ENCODE data around the gene GIGYF2. TPM values are rescaled to one million over a fixed set of nuclear protein-coding genes. Genes with fewer than 3 reads are reported as not detected.

GIGYF2 gene
- total and polyA plus RNA-seq, 5 donors from 2014 or later, result 15.2 to 75.6 (median 19.3) TPM

DNA sequence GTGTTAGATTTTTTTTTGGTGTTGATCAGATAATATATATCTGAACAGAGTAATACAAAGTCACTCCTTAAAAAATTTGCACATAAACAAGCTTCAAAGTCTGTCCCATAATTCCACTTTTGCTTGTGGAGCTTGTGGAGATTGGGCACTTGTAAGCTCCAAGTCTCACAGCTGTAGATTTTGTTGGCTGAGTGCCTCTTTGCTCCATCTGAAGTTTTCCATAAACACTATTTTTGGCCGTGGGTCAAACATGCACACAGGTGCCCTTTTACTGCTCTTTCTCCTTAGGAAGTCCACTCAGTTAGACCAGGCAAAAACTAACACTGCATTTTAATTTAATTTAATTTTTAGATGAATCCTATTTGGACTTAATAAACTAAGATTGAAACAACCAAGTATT lies 82.8 kb downstream of the GIGYF2 start:
- no peaks in the 10 kb centered on the region for H3K4me1 ChIP-seq (ENCODE audit: control insufficient read depth, insufficient read depth, low read length, poor library complexity, severe bottlenecking)
- DNase-seq, result no peak
- no peak overlapping the region for H3K4me3 ChIP-seq (ENCODE audit: low read depth, low read length)
- Mint-ChIP-seq H3K27ac (no peak overlapping the region), H3K4me1 (peaks cover 8 to 20% (median 14%) of the 10 kb centered on the region in 4 donors), H3K4me3 (no peak overlapping the region), H3K27me3 (no peaks in the 10 kb centered on the region), H3K36me3 (peaks cover 25% of the 10 kb centered on the region), H3K9me3 (no peaks in the 10 kb centered on the region)
- no peaks in the 10 kb centered on the region for H3K27me3 ChIP-seq (ENCODE audit: control insufficient read depth, insufficient read depth, low read length)
- no peaks in the 10 kb centered on the region for H3K9me3 ChIP-seq (ENCODE audit: control insufficient read depth in 2 of 2, low read length in 2 of 2)
- no peak overlapping the region for H3K27ac ChIP-seq (ENCODE audit: insufficient read depth, low read length, poor library complexity, severe bottlenecking)
- ATAC-seq (ENCODE audit: low read depth in 2 of 2), result no peak
- peaks cover 17% of the 10 kb centered on the region for H3K36me3 ChIP-seq (ENCODE audit: control insufficient read depth, insufficient read depth, low read length)

DNA sequence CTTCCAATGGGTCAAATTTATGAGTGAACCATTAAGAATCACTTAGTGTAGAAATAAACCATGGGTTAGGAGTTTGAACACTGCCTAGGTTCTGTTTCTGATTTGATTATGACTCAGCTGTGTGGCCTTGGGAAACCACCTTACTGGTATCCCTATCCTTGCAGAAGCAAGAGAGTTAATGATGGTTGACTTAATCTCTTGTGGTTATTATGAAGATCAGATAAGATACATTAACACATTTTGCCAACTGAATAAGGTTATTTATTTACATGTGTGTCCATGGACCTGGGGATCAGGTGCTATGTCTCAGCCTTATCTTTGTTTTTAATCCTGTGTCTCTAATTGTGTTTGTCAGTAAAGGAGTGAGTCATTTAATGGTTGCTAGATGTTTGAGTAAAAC lies 84.6 kb downstream of the GIGYF2 start:
- Histone ChIP-seq H3K4me1 (ENCODE audit: control insufficient read depth, insufficient read depth, low read length, poor library complexity, severe bottlenecking) (no peaks in the 10 kb centered on the region), H3K27ac (ENCODE audit: insufficient read depth, low read length, poor library complexity, severe bottlenecking) (peak overlapping the region; percentile 65), H3K36me3 (ENCODE audit: control insufficient read depth, insufficient read depth, low read length) (peaks cover 16% of the 10 kb centered on the region), H3K27me3 (ENCODE audit: control insufficient read depth, insufficient read depth, low read length) (no peaks in the 10 kb centered on the region), H3K4me3 (ENCODE audit: low read depth, low read length) (no peak overlapping the region), H3K9me3 (ENCODE audit: control insufficient read depth in 2 of 2, low read length in 2 of 2) (no peaks in the 10 kb centered on the region)
- Mint-ChIP-seq H3K4me3 (no peak overlapping the region), H3K4me1 (peaks cover 5 to 20% (median 12%) of the 10 kb centered on the region in 4 donors), H3K27me3 (no peaks in the 10 kb centered on the region), H3K9me3 (no peaks in the 10 kb centered on the region), H3K27ac (peak overlapping the region in 2 of 3 donors; percentile 20 to 70), H3K36me3 (peaks cover 23% of the 10 kb centered on the region)
- ATAC-seq (ENCODE audit: low read depth in 2 of 2) (peak; percentile 80 to 81), DNase-seq (peak in 2 of 3 donors; percentile 4 to 55)

DNA sequence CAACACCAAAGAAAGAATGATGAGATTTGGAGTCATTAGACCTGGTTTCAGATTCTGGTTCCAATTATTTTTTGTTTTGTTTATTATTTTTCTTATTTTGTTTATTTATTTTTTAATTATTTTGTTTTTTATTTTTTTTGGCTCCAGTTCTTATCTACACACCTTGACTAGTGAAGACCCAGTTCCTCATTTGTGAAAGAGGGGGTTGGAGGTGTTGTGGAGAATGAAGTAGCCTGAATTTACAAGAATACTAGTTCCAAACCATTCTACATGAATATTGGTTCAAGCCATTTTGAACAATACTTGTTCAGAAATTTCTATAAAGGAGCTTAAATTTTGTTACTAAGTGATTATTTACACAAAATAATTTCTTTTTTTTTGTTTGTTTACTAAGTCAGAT lies 86.1 kb downstream of the GIGYF2 start:
- H3K9me3 Mint-ChIP-seq, result no peaks in the 10 kb centered on the region
- ATAC-seq (ENCODE audit: low read depth in 2 of 2) (no peak), DNase-seq (no peak)
- peaks cover 35% of the 10 kb centered on the region for H3K36me3 Mint-ChIP-seq
- Histone ChIP-seq H3K27me3 (ENCODE audit: control insufficient read depth, insufficient read depth, low read length) (no peaks in the 10 kb centered on the region), H3K4me3 (ENCODE audit: low read depth, low read length) (no peak overlapping the region), H3K4me1 (ENCODE audit: control insufficient read depth, insufficient read depth, low read length, poor library complexity, severe bottlenecking) (no peaks in the 10 kb centered on the region), H3K9me3 (ENCODE audit: control insufficient read depth in 2 of 2, low read length in 2 of 2) (no peaks in the 10 kb centered on the region), H3K27ac (ENCODE audit: insufficient read depth, low read length, poor library complexity, severe bottlenecking) (no peak overlapping the region), H3K36me3 (ENCODE audit: control insufficient read depth, insufficient read depth, low read length) (peaks cover 25% of the 10 kb centered on the region)
- H3K27ac Mint-ChIP-seq, result no peak overlapping the region
- H3K4me1 Mint-ChIP-seq, result peaks cover 10 to 31% (median 15%) of the 10 kb centered on the region in 4 donors
- no peak overlapping the region for H3K4me3 Mint-ChIP-seq
- H3K27me3 Mint-ChIP-seq, result no peaks in the 10 kb centered on the region

DNA sequence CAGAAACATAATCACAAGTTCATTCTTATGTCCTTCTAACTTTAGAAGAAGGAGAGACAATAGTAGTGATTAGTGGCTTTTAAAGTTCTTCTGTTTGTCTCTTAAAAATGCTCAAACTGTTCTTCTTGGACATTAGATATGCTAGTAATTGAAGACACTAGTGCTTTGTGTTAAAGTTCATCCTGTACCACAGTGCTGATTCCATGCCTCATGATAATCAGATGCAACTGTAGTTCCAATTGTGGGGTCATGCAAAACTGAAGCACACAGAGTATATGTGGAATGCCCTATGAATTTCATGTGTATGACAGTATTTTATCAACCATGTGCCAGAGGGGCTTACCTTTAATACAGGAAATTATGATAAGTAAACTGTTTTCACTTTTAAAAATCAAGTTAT lies 90.7 kb downstream of the GIGYF2 start:
- H3K4me1 Mint-ChIP-seq, result peaks cover 3 to 15% (median 7%) of the 10 kb centered on the region in 4 donors
- ATAC-seq (ENCODE audit: low read depth in 2 of 2), result no peak
- H3K4me3 Mint-ChIP-seq, result no peak overlapping the region
- DNase-seq, result no peak
- Histone ChIP-seq H3K27me3 (ENCODE audit: control insufficient read depth, insufficient read depth, low read length) (no peaks in the 10 kb centered on the region), H3K4me1 (ENCODE audit: control insufficient read depth, insufficient read depth, low read length, poor library complexity, severe bottlenecking) (no peaks in the 10 kb centered on the region), H3K4me3 (ENCODE audit: low read depth, low read length) (no peak overlapping the region), H3K27ac (ENCODE audit: insufficient read depth, low read length, poor library complexity, severe bottlenecking) (no peak overlapping the region), H3K36me3 (ENCODE audit: control insufficient read depth, insufficient read depth, low read length) (peaks cover 67% of the 10 kb centered on the region), H3K9me3 (ENCODE audit: control insufficient read depth in 2 of 2, low read length in 2 of 2) (no peaks in the 10 kb centered on the region)
- peaks cover 53% of the 10 kb centered on the region for H3K36me3 Mint-ChIP-seq
- H3K9me3 Mint-ChIP-seq, result no peaks in the 10 kb centered on the region
- H3K27me3 Mint-ChIP-seq, result no peaks in the 10 kb centered on the region
- peak overlapping the region in 2 of 3 donors; percentile 34 to 72 for H3K27ac Mint-ChIP-seq

DNA sequence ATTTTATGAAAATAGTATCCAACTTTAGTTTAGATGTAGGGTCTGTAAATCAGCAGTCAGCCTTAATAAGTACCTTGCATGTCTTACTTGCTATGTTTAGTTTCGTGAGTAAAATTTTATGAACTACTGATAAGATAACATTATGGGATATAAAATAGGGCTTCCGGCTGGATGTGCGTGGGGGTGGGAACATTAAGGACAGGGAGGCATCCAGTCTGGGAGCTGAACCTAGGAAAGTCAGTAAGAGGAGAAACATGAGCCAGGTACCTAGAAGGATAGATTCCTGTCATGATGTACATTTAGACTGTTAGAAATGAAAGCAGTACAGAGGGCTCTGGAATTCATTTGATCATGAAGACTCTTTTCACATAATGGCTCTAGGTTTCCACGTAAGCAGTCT lies 92.0 kb downstream of the GIGYF2 start:
- Histone ChIP-seq H3K4me3 (ENCODE audit: low read depth, low read length) (no peak overlapping the region), H3K27me3 (ENCODE audit: control insufficient read depth, insufficient read depth, low read length) (no peaks in the 10 kb centered on the region), H3K27ac (ENCODE audit: insufficient read depth, low read length, poor library complexity, severe bottlenecking) (no peak overlapping the region), H3K9me3 (ENCODE audit: control insufficient read depth in 2 of 2, low read length in 2 of 2) (no peaks in the 10 kb centered on the region), H3K4me1 (ENCODE audit: control insufficient read depth, insufficient read depth, low read length, poor library complexity, severe bottlenecking) (no peaks in the 10 kb centered on the region), H3K36me3 (ENCODE audit: control insufficient read depth, insufficient read depth, low read length) (peaks cover 80% of the 10 kb centered on the region)
- Mint-ChIP-seq H3K36me3 (peaks cover 50% of the 10 kb centered on the region), H3K27ac (peak overlapping the region in 1 of 3 donors; percentile 5), H3K27me3 (no peaks in the 10 kb centered on the region), H3K4me3 (no peak overlapping the region), H3K4me1 (peaks cover 3 to 12% (median 6%) of the 10 kb centered on the region in 4 donors), H3K9me3 (no peaks in the 10 kb centered on the region)
- DNase-seq (no peak), ATAC-seq (ENCODE audit: low read depth in 2 of 2) (no peak)

DNA sequence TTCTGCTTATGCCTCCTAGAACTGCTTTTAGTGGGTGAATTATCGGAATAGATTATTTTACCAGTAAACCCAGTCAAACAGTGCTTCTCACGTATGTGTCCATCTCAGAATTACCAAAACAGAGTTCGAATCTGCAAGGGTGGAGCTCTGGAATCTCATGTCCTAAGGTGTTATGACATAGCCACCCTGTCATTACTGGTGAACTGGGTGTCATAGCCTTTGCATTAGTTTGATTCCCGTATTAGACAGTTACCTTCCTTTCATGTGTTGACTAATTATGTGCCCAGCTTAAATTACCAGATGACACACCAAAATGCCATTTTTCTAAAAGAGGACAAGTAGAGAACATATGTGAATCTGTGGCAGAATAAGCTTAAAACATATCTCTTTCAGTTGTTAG lies 94.4 kb downstream of the GIGYF2 start:
- ATAC-seq (ENCODE audit: low read depth in 2 of 2) (no peak), DNase-seq (no peak)
- Histone ChIP-seq H3K9me3 (ENCODE audit: control insufficient read depth in 2 of 2, low read length in 2 of 2) (no peaks in the 10 kb centered on the region), H3K4me1 (ENCODE audit: control insufficient read depth, insufficient read depth, low read length, poor library complexity, severe bottlenecking) (no peaks in the 10 kb centered on the region), H3K27me3 (ENCODE audit: control insufficient read depth, insufficient read depth, low read length) (no peaks in the 10 kb centered on the region), H3K27ac (ENCODE audit: insufficient read depth, low read length, poor library complexity, severe bottlenecking) (no peak overlapping the region), H3K36me3 (ENCODE audit: control insufficient read depth, insufficient read depth, low read length) (peaks cover 94% of the 10 kb centered on the region), H3K4me3 (ENCODE audit: low read depth, low read length) (no peak overlapping the region)
- Mint-ChIP-seq H3K27me3 (no peaks in the 10 kb centered on the region), H3K4me3 (no peak overlapping the region), H3K4me1 (peaks cover 3 to 12% (median 6%) of the 10 kb centered on the region in 4 donors), H3K36me3 (peaks cover 66% of the 10 kb centered on the region), H3K9me3 (no peaks in the 10 kb centered on the region), H3K27ac (no peak overlapping the region)

DNA sequence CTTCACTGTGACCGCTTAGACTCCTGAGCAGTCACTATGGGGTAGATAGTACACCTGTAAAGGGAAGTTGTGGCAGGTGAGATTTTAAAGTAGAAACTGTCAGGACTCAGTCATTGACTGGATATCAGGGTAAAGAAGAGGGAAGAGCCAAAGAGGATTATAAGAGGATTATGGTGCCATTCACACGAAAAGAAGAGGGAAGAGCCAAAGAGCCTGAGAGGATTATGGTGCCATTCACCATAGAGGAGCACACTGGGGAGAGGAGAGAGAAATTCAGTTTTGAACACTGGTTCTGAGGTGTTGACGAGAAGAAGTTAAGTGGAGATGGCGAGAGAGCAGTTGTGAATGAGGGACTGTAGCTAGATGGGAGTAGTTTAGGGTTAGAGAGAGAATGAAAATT lies 96.1 kb downstream of the GIGYF2 start:
- DNase-seq (no peak), ATAC-seq (ENCODE audit: low read depth in 2 of 2) (no peak)
- Mint-ChIP-seq H3K27ac (no peak overlapping the region), H3K27me3 (no peaks in the 10 kb centered on the region), H3K9me3 (peaks cover 0 to 2% (median 0%) of the 10 kb centered on the region in 7 donors), H3K36me3 (peaks cover 58% of the 10 kb centered on the region), H3K4me1 (peaks cover 0 to 6% (median 2%) of the 10 kb centered on the region in 4 donors), H3K4me3 (no peak overlapping the region)
- no peak overlapping the region for H3K4me3 ChIP-seq (ENCODE audit: low read depth, low read length)
- peaks cover 85% of the 10 kb centered on the region for H3K36me3 ChIP-seq (ENCODE audit: control insufficient read depth, insufficient read depth, low read length)
- H3K27me3 ChIP-seq (ENCODE audit: control insufficient read depth, insufficient read depth, low read length), result no peaks in the 10 kb centered on the region
- H3K4me1 ChIP-seq (ENCODE audit: control insufficient read depth, insufficient read depth, low read length, poor library complexity, severe bottlenecking), result no peaks in the 10 kb centered on the region
- no peaks in the 10 kb centered on the region for H3K9me3 ChIP-seq (ENCODE audit: control insufficient read depth in 2 of 2, low read length in 2 of 2)
- H3K27ac ChIP-seq (ENCODE audit: insufficient read depth, low read length, poor library complexity, severe bottlenecking), result no peak overlapping the region

DNA sequence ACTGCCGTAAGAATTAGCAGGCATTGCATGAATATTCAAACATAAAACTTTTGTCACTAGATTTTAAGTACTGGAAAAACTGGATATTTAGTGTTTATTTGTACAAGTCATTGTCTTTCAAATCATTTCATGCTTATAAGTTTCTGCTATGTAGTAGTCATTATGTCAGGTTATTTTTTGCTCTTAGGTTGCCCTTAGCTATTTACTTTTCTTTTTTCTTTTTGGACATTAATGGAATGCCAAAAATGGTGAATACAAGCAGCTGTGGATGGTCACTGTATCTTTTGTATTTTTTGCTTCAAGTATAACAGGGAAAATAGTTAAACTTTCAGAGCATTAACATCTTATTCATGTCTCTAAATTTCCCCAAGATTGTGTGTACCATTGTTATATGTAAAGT lies 97.8 kb downstream of the GIGYF2 start:
- no peak for ATAC-seq (ENCODE audit: low read depth in 2 of 2)
- Histone ChIP-seq H3K9me3 (ENCODE audit: control insufficient read depth in 2 of 2, low read length in 2 of 2) (no peaks in the 10 kb centered on the region), H3K27ac (ENCODE audit: insufficient read depth, low read length, poor library complexity, severe bottlenecking) (no peak overlapping the region), H3K4me1 (ENCODE audit: control insufficient read depth, insufficient read depth, low read length, poor library complexity, severe bottlenecking) (no peaks in the 10 kb centered on the region), H3K27me3 (ENCODE audit: control insufficient read depth, insufficient read depth, low read length) (no peaks in the 10 kb centered on the region), H3K4me3 (ENCODE audit: low read depth, low read length) (no peak overlapping the region), H3K36me3 (ENCODE audit: control insufficient read depth, insufficient read depth, low read length) (peaks cover 71% of the 10 kb centered on the region)
- no peak overlapping the region for H3K4me3 Mint-ChIP-seq
- DNase-seq, result no peak
- H3K9me3 Mint-ChIP-seq, result peaks cover 0 to 3% (median 0%) of the 10 kb centered on the region in 7 donors
- peaks cover 53% of the 10 kb centered on the region for H3K36me3 Mint-ChIP-seq
- no peaks in the 10 kb centered on the region for H3K27me3 Mint-ChIP-seq
- peak overlapping the region in 1 of 3 donors; percentile 34 for H3K27ac Mint-ChIP-seq
- peaks cover 0 to 6% (median 4%) of the 10 kb centered on the region in 4 donors for H3K4me1 Mint-ChIP-seq
